Endothelial cell of umbilical vein (primary cell): ENCODE results near the gene PSMD10. TPM values are rescaled to one million over a fixed set of nuclear protein-coding genes. Genes with fewer than 3 reads are reported as not detected.
A peak's percentile ranks its signal among the peaks of the same experiment; 100 is the strongest.

Experiments
- BruUV-seq: library from RNA; stranded (reverse); fragments of 400-500 nt; replicated peaks from 2 replicates; lab custom pipeline; 2021; lab: Mats Ljungman, UMichigan
- CTCF ChIA-PET: fragments of 300-600, 350-600 bp; sonication (Branson Sonifier 250); formaldehyde crosslinking; loops from one replicate; lab custom pipeline; 2021; ENCODE audit warnings: antibody characterized with exemption, inconsistent platforms; lab: Charles Lee
- POLR2A ChIA-PET: fragments of 300-600, 350-600 bp; sonication (Branson Sonifier 250); formaldehyde crosslinking; loops from one replicate; lab custom pipeline; 2021; ENCODE audit warnings: antibody characterized with exemption, inconsistent platforms; lab: Charles Lee
- DNase-seq: peaks from one replicate; pipeline ENCODE4 v3.0.0-alpha.2; 2011; ENCODE audit warnings: low read depth, low spot score
- FAIRE-seq: peaks from 2 replicates; lab custom pipeline; 2011; peaks lifted over from hg19 to GRCh38; lab: Jason Lieb, UNC
- H2AFZ ChIP-seq: 2 replicates; pipeline ENCODE4 v1.6.0; 2012; ENCODE audit warnings: low read depth, low read length, control low read depth, inconsistent platforms
- H3K27ac ChIP-seq: 2 replicates; pipeline ENCODE4 v1.5.1; 2011; ENCODE audit warnings: low read depth, mild to moderate bottlenecking, control low read depth, low read length, moderate library complexity; ENCODE audit not compliant: insufficient read depth
- H3K27me3 ChIP-seq, 2 experiments: 2 replicates each; pipeline versions ENCODE4 v1.6.0 to v1.6.1; 2011; ENCODE audit warnings: low read length in 2 of 2, mixed read lengths in 1 of 2; ENCODE audit not compliant: control insufficient read depth in 2 of 2, insufficient read depth in 2 of 2
- H3K36me3 ChIP-seq, 2 experiments: 2 replicates in 1 of 2; 3 replicates in 1 of 2; pipeline ENCODE4 v1.5.1; 2011; ENCODE audit warnings: low read length in 2 of 2, mild to moderate bottlenecking in 1 of 2, moderate library complexity in 1 of 2; ENCODE audit not compliant: control insufficient read depth in 2 of 2, insufficient read depth in 2 of 2; ENCODE audit errors: extremely low read depth in 1 of 2
- H3K4me1 ChIP-seq: 3 replicates; pipeline ENCODE4 v1.5.1; 2011; ENCODE audit warnings: mild to moderate bottlenecking, low read length; ENCODE audit not compliant: control insufficient read depth, insufficient read depth; ENCODE audit errors: extremely low read depth
- H3K4me2 ChIP-seq: 2 replicates; pipeline ENCODE4 v1.6.1; 2011; ENCODE audit warnings: low read length, control low read depth, mixed read lengths; ENCODE audit not compliant: insufficient read depth
- H3K4me3 ChIP-seq, 3 experiments: fragments of 200-600 bp in 1 of 3; sonication (generic), shearing (Covaris generic) in 1 of 3; replicated peaks in 1 of 3; 2 replicates each; pipeline ENCODE4 v1.5.1; 2011 to 2016; ENCODE audit warnings: control low read depth in 3 of 3, low read length in 3 of 3, mild to moderate bottlenecking in 2 of 3, inconsistent platforms in 1 of 3, low read depth in 1 of 3, moderate library complexity in 1 of 3; ENCODE audit not compliant: insufficient read depth in 1 of 3
- H3K79me2 ChIP-seq: 2 replicates; pipeline ENCODE4 v1.6.0; 2012; ENCODE audit warnings: low read length, inconsistent platforms; ENCODE audit not compliant: control insufficient read depth, insufficient read depth
- H3K9ac ChIP-seq: replicated peaks from 2 replicates; pipeline ENCODE3; 2011; ENCODE audit warnings: low read length, control low read depth; ENCODE audit not compliant: insufficient read depth; ENCODE audit errors: extremely low read depth
- H3K9me1 ChIP-seq: replicated peaks from 3 replicates; pipeline ENCODE4 v1.6.0; 2011; ENCODE audit warnings: mild to moderate bottlenecking, low read length; ENCODE audit not compliant: control insufficient read depth, insufficient read depth; ENCODE audit errors: extremely low read depth
- H3K9me3 ChIP-seq: replicated peaks from 2 replicates; pipeline ENCODE4 v1.5.1; 2012; ENCODE audit warnings: low read length, inconsistent platforms; ENCODE audit not compliant: control insufficient read depth, insufficient read depth
- H4K20me1 ChIP-seq: replicated peaks from 2 replicates; pipeline ENCODE3; 2011; ENCODE audit warnings: mild to moderate bottlenecking, low read length; ENCODE audit not compliant: control insufficient read depth, insufficient read depth; ENCODE audit errors: extremely low read depth
- FOS ChIP-seq: IDR thresholded peaks from 2 replicates; pipeline ENCODE4 v1.6.1; 2011; ENCODE audit warnings: mild to moderate bottlenecking, low read length, moderate library complexity, borderline replicate concordance; ENCODE audit not compliant: insufficient read depth
- GATA2 ChIP-seq: IDR thresholded peaks from 2 replicates; pipeline ENCODE4 v1.7.0; 2011; ENCODE audit warnings: low read depth, mild to moderate bottlenecking, moderate library complexity, mixed read lengths, low read length; ENCODE audit not compliant: insufficient read length, insufficient read depth
- JUN ChIP-seq: IDR thresholded peaks from 2 replicates; pipeline ENCODE4 v1.6.1; 2011; ENCODE audit warnings: borderline replicate concordance, low read depth; ENCODE audit not compliant: insufficient read length, insufficient read depth
- MYC ChIP-seq: IDR thresholded peaks from one replicate; pipeline ENCODE4 v1.6.1; 2011; ENCODE audit warnings: mild to moderate bottlenecking, low read depth, low read length
- POLR2AphosphoS5 ChIP-seq: IDR thresholded peaks from 2 replicates; pipeline ENCODE4 v1.6.1; 2012; ENCODE audit warnings: low read depth, mild to moderate bottlenecking, control low read depth, low read length, moderate library complexity; ENCODE audit not compliant: insufficient read depth
- dilution Hi-C: fragments of 300-500 bp; cut with MboI; formaldehyde crosslinking; loops from one replicate; pipeline ENCODE4 v1.15.0; 2019; ENCODE audit warnings: low sequenced_read_pairs; ENCODE audit not compliant: extremely low pct_ligation_motif_present
- intact Hi-C: fragments of 100-400 bp; cut with micrococcal nuclease; formaldehyde crosslinking; loops from one replicate; pipeline ENCODE4 v1.10.0; 2022
- polyA plus RNA-seq, 4 experiments: library from polyadenylated mRNA; depleted of rRNA in 3 of 4; stranded (reverse) in 3 of 4; unstranded in 1 of 4; fragments of >200 nt; gene quantifications; 2 replicates each; pipeline versions ENCODE4 v1.2.1 to v1.2.3, GENCODE V29; 2011 to 2012; ENCODE audit warnings: missing spikeins in 1 of 4
- total RNA-seq: library from RNA; stranded (reverse); gene quantifications from 2 replicates; pipeline ENCODE4 v1.2.3, GENCODE V29; 2021
- TF ChIP-seq, protein P1 (sequence below): IDR thresholded peaks from 2 replicates; pipeline ENCODE4 v1.6.1; 2011; ENCODE audit not compliant: insufficient read depth, insufficient read length

PSMD10 gene
- total and polyA plus RNA-seq, 2 donors (not counting 3 experiments of a cell fraction or from before 2014, with no cell fraction given): 82.7 to 93.8 TPM

DNA sequence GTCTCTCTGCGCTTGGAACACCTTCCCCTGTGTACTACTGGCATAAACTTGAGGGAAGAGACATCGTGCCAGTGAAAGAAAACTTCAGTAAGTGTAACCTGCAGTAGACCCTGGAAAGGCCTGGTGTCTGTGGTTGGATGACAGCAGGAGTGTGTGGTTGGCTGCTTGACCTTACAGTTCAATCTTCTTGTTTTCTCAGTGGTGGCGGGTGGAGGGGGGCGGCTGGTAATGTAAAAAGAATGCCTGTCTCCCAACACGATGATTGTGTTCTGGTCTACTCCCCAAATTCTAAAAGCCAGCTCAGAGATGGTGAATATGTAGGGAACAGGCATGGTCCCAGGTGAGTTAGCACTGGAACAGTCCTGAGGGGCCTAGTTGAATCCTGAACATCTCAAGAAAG lies 18.6 kb downstream of the PSMD10 start:
- BruUV-seq: no TSS peak
- no peak overlapping the region for H3K4me3 ChIP-seq
- H3K27ac ChIP-seq: peak overlapping the region; percentile 43
- TF ChIP-seq, protein P1, sequence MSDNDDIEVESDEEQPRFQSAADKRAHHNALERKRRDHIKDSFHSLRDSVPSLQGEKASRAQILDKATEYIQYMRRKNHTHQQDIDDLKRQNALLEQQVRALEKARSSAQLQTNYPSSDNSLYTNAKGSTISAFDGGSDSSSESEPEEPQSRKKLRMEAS: no peak
- TF ChIP-seq GATA2: no peak
- TF ChIP-seq JUN: no peak
- no peak for TF ChIP-seq MYC
- no peak for TF ChIP-seq FOS
- DNase-seq (peak; percentile 4), FAIRE-seq (peak; percentile 28)
- H3K79me2 ChIP-seq: no peaks in the 10 kb centered on the region
- H3K9me1 ChIP-seq: no peaks in the 10 kb centered on the region
- H3K27me3 ChIP-seq: no peaks in the 10 kb centered on the region
- H3K9ac ChIP-seq: no peak overlapping the region
- peak overlapping the region; percentile 94 for H2AFZ ChIP-seq
- dilution Hi-C loops: no loop called here
- ChIA-PET POLR2A (no interaction called here), CTCF (interaction anchor here (2.5 to 5.3 kb wide), 3 partner anchors 51 to 66 kb away, joined by 10 to 34 read pairs (median 32); no protein-coding TSS in a partner anchor)
- intact Hi-C loops: loop anchor here (1.0 to 5.0 kb wide), 10 partner anchors 36 to 415 kb away; partner anchors contain the start of gene NCBP2L
- H3K4me2 ChIP-seq: no peak overlapping the region
- peaks cover 19% of the 10 kb centered on the region for H3K4me1 ChIP-seq
- H3K9me3 ChIP-seq: no peaks in the 10 kb centered on the region
- no peaks in the 10 kb centered on the region for H4K20me1 ChIP-seq
- no peaks in the 10 kb centered on the region for H3K36me3 ChIP-seq

DNA sequence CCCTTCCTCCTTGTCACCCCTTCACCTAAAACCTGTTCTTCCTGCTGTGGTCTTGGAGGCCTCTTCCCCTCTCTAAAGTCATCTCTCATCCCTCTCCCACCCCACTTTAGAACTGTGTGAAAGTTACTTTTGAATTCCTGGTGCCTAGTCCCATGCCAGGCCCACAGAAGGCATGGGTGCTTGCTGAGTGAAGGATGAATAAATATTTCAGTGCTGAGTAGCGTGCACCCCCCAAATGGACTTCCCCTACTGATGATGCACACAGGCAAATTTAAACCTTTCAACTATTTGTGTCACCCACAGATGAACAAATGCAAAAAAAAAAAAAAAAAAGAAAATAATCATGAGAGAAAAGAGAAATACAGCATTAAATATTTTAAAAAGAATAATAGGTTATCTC lies 19.8 kb downstream of the PSMD10 start:
- no TSS peak for BruUV-seq
- Histone ChIP-seq H3K4me1 (peaks cover 19% of the 10 kb centered on the region), H3K27ac (peak overlapping the region; percentile 10), H3K79me2 (no peaks in the 10 kb centered on the region), H3K36me3 (no peaks in the 10 kb centered on the region), H3K9me1 (no peaks in the 10 kb centered on the region), H3K4me3 (no peak overlapping the region), H4K20me1 (no peaks in the 10 kb centered on the region), H3K4me2 (no peak overlapping the region), H2AFZ (peak overlapping the region; percentile 32), H3K9ac (no peak overlapping the region), H3K27me3 (no peaks in the 10 kb centered on the region), H3K9me3 (no peaks in the 10 kb centered on the region)
- no peak for TF ChIP-seq JUN
- TF ChIP-seq POLR2AphosphoS5: no peak
- dilution Hi-C loops (no loop called here), intact Hi-C loops (loop anchor here (5.0 kb wide), 1 partner anchor 414 kb away; no protein-coding TSS in a partner anchor)
- DNase-seq (peak; percentile 5), FAIRE-seq (no peak)
- ChIA-PET POLR2A (no interaction called here), CTCF (interaction anchor here (1.1 to 3.4 kb wide), 7 partner anchors 12 to 352 kb away, joined by 3 to 34 read pairs (median 9); partner anchors contain the start of gene NCBP2L)
